Right lobe of liver (tissue), 6 donors: ENCODE measurements around the gene EEFSEC. TPM values are rescaled to one million over a fixed set of nuclear protein-coding genes. Genes with fewer than 3 reads are reported as not detected.

Experiments used
- ATAC-seq, 4 donors: fragments of 200-7000 bp; cut with Tn5 transposase; one replicate each; pipeline ENCODE4 v1.9.1; 2020; ENCODE audit warnings: mild to moderate bottlenecking in 4 of 4, moderate library complexity in 4 of 4
- DNase-seq, 3 donors: peaks; one replicate each; pipeline ENCODE4 v3.0.0-alpha.2; 2020
- H3K27ac ChIP-seq, 3 donors: fragments of 200-600 bp; one replicate each; pipeline ENCODE4 v1.8.0; 2022
- H3K27me3 ChIP-seq, 2 donors: fragments of 200-600 bp; one replicate each; pipeline ENCODE4 v1.8.0; 2022
- H3K36me3 ChIP-seq, 4 donors: fragments of 200-600 bp; sonication (generic) in 1 of 4; one replicate each; pipeline versions ENCODE4 v1.5.1 to v1.8.0; 2017 to 2022; ENCODE audit warnings: control low read depth in 1 of 4
- H3K4me1 ChIP-seq, 4 donors: fragments of 200-600 bp; sonication (generic) in 1 of 4; one replicate each; pipeline versions ENCODE4 v1.5.1 to v1.8.0; 2017 to 2022; ENCODE audit warnings: control low read depth in 1 of 4
- H3K4me3 ChIP-seq, 3 donors: fragments of 200-600 bp; one replicate each; pipeline ENCODE4 v1.8.0; 2022
- H3K9me3 ChIP-seq, 4 donors: fragments of 200-600 bp; sonication (generic) in 1 of 4; one replicate each; pipeline versions ENCODE4 v1.5.1 to v1.8.0; 2017 to 2022; ENCODE audit warnings: control low read depth in 1 of 4
- POLR2A ChIP-seq: fragments of 450-650 bp; IDR thresholded peaks from one replicate; pipeline ENCODE4 v1.6.1; 2017; ENCODE audit warnings: antibody characterized with exemption, mild to moderate bottlenecking
- WGBS: methylation state at CpG from one replicate; pipeline ENCODE4 v1.1.6; 2018; ENCODE audit warnings: low coverage, low lambda C conversion rate; ENCODE audit not compliant: insufficient coverage; ENCODE audit errors: missing lambda C conversion rate; 5-methylcytosine and 5-hydroxymethylcytosine counted together
- intact Hi-C, 2 donors: fragments of 100-400 bp; cut with DNase I; formaldehyde crosslinking; loops; one replicate each; pipeline versions ENCODE4 v1.11.2 to v1.14.1; 2022
- total RNA-seq, 6 experiments: library from RNA; depleted of rRNA in 2 of 6; stranded (reverse); fragments of >200 nt in 2 of 6; fragmentation: NEBNext Ultra II Directional in 3 of 6; extraction: Animal tissue kit (Norgen Biotek cat#: 25700) in 3 of 6; gene quantifications; one replicate each; pipeline versions ENCODE4 v1.1.0 to v1.2.4, GENCODE V29; 2016 to 2023
- TF ChIP-seq, protein P1 (sequence below), 4 donors: fragments of 200-600 bp in 3 of 4; fragments of 450-650 bp in 1 of 4; IDR thresholded peaks; one replicate each; pipeline versions ENCODE4 v1.5.1 to v1.8.0; 2016 to 2022; ENCODE audit warnings: antibody characterized with exemption in 4 of 4, mild to moderate bottlenecking in 2 of 4
- donor health status: DM: no; HTN: yes; CAD: no.
- donor health status: DM: no; HTN: no; CAD: no.
- donor health status: DM: no; HTN: no; CAD: no.
- donor health status: DM: no; HTN: yes; CAD: no.
- donor health status: DM: no; HTN: yes; CAD: no.

Gene EEFSEC
- total RNA-seq, 6 experiments from 2014 or later, result 10.1 to 24.0 (median 13.4) TPM

DNA sequence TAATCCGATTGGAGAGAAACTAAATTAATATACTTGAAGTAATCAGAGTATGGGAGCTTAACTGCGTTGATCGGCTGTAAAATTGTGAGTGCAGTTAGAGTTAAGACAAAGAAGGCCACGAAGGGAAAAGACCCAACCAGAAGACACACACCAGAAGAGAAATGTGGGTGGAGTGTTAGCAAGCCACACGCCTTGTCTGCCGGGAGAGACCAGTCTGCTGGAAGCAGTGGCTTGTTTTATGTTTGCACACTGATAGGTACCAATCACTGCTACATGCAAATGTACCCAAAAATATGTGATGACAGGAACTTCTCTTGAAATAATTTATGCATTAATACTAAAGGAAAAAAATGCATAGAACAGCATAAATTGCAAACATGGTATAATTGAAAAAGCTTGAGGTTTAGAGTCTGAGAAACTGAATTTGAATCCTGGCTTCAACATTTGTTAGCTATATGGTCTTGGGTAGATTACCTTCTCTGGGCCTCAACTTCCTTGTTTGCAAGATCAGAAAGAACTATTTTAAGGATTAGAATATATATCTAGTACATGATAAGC lies 23.1 kb downstream of the EEFSEC start:
- 78% methylated on average over 4 of the region's 6 CpGs for WGBS
- Histone ChIP-seq H3K4me1 (peaks cover 0 to 10% (median 1%) of the 10 kb centered on the region in 4 donors), H3K9me3 (no peaks in the 10 kb centered on the region), H3K4me3 (no peak overlapping the region), H3K27ac (no peak overlapping the region), H3K36me3 (no peaks in the 10 kb centered on the region), H3K27me3 (no peaks in the 10 kb centered on the region)
- no peak for ATAC-seq
- no peak for TF ChIP-seq POLR2A
- TF ChIP-seq, protein P1, sequence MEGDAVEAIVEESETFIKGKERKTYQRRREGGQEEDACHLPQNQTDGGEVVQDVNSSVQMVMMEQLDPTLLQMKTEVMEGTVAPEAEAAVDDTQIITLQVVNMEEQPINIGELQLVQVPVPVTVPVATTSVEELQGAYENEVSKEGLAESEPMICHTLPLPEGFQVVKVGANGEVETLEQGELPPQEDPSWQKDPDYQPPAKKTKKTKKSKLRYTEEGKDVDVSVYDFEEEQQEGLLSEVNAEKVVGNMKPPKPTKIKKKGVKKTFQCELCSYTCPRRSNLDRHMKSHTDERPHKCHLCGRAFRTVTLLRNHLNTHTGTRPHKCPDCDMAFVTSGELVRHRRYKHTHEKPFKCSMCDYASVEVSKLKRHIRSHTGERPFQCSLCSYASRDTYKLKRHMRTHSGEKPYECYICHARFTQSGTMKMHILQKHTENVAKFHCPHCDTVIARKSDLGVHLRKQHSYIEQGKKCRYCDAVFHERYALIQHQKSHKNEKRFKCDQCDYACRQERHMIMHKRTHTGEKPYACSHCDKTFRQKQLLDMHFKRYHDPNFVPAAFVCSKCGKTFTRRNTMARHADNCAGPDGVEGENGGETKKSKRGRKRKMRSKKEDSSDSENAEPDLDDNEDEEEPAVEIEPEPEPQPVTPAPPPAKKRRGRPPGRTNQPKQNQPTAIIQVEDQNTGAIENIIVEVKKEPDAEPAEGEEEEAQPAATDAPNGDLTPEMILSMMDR (IDR thresholded peaks at IDR 0.05), result no peak
- intact Hi-C loops, result no loop called here
- DNase-seq, result no peak

DNA sequence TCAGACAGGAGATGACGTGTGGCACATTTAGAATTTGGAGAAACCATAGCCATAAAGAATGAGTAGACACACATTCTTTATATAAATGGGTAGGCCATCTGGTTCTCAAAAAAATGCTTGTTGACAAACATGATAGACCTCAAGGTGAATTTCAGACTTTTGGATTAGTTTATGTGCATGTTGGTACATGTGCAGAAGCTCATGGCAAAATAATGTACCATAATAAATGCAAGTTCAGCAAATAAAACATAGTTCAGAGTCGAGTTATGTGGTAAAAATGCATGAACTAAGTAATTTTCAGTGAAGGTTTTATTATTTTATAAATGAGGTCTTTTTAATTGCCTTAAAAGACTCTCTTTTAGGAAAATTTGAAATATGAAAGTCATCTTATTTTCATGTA lies 24.6 kb downstream of the EEFSEC start:
- TF ChIP-seq POLR2A, result no peak
- TF ChIP-seq, protein P1 (IDR thresholded peaks at IDR 0.05), result no peak
- 74% methylated on average over 2 of the region's 2 CpGs for WGBS
- H3K4me1 ChIP-seq, result peaks cover 0 to 9% (median 0%) of the 10 kb centered on the region in 4 donors
- H3K4me3 ChIP-seq, result no peak overlapping the region
- DNase-seq, result no peak
- intact Hi-C loops, result no loop called here
- no peaks in the 10 kb centered on the region for H3K9me3 ChIP-seq
- no peak for ATAC-seq
- H3K27ac ChIP-seq, result no peak overlapping the region
- no peaks in the 10 kb centered on the region for H3K27me3 ChIP-seq
- H3K36me3 ChIP-seq, result no peaks in the 10 kb centered on the region

DNA sequence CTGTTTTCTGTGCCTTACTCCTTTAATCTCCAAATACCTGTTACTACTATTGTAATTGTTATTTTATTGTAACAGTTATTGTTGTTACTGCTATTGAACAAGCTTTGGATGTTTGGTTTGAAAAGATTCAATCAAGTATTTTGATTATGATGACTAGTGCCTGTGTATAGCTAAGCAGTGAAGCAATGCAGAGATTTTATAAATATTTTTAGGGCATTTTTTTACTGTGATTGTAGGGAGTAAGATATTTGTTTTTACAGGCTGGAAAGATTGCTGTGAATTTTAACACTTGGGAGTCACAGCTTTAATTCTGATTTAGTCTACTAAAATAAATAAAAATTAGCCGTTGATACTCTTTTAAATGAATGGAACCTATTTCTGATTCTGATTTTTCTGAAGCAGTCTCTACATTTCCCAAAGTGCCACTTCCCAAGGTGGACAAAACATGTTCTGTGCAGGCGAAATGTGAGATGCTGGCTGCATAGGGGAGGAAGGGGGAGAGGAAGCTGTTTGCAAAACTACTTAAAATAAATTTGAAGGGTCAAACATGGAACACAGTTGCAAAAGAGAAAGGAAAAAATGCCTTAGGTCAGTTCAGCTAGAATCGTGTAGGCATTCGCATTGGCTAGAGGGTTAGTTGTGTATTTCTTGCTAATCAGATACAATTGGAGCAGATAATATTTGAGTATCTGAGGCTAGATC lies 25.7 kb downstream of the EEFSEC start:
- ATAC-seq (peak; percentile 23 to 44 (median 36)), DNase-seq (no peak)
- no peak overlapping the region for H3K4me3 ChIP-seq
- no peak overlapping the region for H3K27ac ChIP-seq
- no peaks in the 10 kb centered on the region for H3K27me3 ChIP-seq
- intact Hi-C loops, result no loop called here
- TF ChIP-seq POLR2A, result no peak
- TF ChIP-seq, protein P1 (IDR thresholded peaks at IDR 0.05), result no peak
- 36% methylated on average over 4 of the region's 4 CpGs for WGBS
- no peaks in the 10 kb centered on the region for H3K36me3 ChIP-seq
- peaks cover 0 to 9% (median 0%) of the 10 kb centered on the region in 4 donors for H3K4me1 ChIP-seq
- no peaks in the 10 kb centered on the region for H3K9me3 ChIP-seq

DNA sequence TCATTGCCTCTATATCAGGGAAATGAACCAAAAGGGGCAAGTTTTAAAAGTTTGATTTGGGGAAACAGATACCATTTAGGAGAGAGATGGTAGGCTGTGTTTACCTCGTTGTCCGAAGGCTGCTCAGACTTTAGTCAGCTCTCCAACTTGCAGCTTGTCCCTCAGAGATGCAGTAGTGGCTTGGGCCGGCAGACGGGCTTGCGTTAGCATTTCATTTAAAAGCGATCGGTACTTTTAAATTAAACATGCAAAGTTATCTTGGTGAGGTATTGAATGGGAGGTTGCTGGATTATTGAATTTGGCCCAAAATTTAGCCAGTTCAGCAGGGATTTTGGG lies 26.2 kb downstream of the EEFSEC start:
- H3K4me1 ChIP-seq, result peaks cover 0 to 9% (median 0%) of the 10 kb centered on the region in 4 donors
- DNase-seq (no peak), ATAC-seq (peak; percentile 10 to 38 (median 20))
- no peaks in the 10 kb centered on the region for H3K9me3 ChIP-seq
- H3K27me3 ChIP-seq, result no peaks in the 10 kb centered on the region
- no peak overlapping the region for H3K27ac ChIP-seq
- WGBS, result 43% methylated on average over 7 of the region's 7 CpGs
- TF ChIP-seq, protein P1 (IDR thresholded peaks at IDR 0.05), result no peak
- no peak for TF ChIP-seq POLR2A
- no peak overlapping the region for H3K4me3 ChIP-seq
- no peaks in the 10 kb centered on the region for H3K36me3 ChIP-seq
- intact Hi-C loops, result no loop called here
